GM03348 (cell line): ENCODE measurements around the gene DPF3.

ENCODE experiments used
- DNase-seq: peaks from one replicate; pipeline ENCODE4 v3.0.0; 2012; ENCODE audit warnings: low spot score

DPF3 gene

DNA sequence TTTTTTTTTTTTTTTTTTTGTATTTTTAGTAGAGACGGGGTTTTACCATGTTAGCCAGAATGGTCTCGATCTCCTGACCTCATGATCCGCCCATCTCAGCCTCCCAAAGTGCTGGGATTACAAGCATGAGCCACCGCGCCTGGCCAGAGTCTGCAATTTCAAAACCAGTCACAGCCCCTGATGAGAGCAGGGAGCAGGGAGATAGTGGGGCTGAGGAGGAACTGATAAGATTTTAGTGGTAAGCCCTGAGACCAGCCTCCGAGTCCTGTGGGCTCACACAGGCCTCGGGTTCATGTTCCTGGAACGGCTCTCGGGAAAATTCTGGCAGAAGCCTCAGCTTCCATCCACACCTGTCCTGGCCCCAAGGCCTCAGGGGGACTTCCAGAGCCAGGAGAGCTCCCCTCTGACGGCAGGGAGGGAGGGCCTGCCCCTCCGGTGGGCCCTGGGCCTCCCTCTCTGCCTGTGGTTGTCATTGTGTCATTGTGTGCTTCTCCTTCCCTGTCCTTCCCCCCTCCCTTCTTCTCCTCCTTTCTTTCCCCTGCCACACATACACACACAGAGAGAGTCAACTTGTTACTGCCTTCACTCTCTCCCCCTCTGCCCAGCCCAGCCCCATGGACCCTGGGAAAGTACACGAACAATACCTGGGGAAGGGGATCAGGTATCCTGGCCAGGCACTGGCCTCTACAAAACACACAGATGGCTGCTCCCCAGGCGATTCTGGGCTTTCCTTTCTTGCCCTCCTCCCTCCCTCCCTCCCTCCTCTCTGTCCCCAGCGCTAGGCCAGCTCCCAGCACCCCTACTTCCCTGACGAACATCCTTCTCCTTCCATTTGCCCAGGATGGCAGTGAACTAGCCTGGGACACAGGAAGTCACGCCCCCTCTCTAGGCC lies 294.1 kb downstream of the DPF3 start:
- no peak for DNase-seq

GRCh38 chr14:72598306-72598705 lies 295.6 kb downstream of the DPF3 start:
- DNase-seq = no peak

DNA sequence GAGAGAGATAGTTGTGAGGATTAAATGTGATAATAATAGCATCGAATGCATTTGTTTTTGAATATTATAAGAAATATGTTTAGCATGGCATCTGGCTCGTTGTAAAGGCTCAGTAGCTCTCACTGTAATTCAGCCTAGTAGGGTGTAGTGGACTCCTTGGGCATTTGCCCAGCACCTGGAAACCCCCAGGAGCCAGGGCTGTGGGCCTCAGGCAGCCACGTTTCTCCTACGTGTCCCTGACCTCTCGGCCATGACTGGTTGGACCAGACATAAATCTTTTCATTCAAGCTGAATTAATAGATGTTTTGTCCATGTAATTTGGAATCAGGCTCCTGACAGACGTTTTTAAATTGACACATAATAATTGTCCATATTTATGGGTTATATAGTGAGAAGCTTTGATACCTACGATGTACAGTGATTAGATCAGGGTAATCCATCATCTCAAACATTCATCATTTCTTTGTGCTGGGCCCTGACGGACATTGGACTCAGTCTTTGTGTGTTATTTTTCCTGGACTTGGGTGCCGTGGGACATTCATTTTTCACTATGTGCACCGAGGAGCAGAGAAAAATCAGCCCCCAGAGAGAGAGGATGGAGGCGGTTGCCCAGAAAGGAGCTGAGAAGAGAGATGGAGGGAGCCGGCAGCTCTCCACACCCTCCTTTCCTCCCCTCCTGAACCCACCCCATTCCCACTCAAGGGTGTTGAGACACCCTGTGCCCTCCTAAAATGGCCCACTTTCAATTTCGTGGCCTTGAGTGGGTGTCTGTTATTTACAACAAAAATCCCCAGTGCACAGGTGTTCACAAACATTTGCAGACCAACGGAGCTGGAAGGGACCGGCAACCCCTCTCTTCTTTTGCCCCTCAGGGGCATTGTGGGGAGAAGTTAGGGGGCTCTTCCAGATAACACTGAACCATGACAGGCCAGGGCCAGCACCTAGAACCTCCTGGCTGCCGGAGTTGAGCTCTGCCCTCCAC lies 296.4 kb downstream of the DPF3 start:
- DNase-seq = no peak

GRCh38 chr14:72595152-72595862 lies 298.6 kb downstream of the DPF3 start:
- DNase-seq = no peak

DNA sequence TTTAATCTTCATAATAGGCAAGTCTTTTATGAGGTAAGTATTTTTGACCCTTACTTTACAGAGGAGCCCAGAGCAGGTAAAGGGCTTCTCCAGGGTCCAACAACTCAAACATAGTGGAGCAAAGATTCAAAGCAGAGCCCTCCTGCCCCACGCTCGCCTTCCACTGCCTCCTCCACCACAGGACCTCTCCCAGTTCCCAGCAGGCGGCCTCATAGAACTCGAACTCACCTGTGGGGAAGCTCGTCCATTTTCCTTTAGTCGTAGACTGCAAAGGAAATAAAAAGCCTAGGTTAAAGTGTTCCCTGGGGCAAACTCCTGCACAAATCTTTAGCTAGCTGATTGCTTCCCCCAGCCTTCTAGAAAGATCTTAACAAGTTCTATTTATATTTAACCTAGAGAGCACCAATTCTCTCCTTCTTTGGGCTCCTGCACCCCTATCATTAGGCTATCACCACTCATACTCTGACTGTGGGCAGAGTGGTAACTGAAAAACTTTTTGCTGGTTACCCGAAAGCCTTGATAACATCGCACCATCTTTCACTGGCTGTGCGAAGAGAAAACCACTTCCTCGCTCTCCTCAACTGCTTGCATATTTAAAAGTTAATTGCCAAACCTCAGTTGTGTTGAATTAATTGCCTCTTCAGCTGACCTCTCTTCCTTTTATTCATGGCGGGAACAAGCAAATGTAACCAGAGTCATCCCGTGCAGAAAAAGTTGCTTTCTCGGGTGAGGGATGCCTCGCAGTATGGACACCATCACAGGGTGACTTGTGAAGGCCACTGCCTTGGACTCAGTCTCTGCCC lies 299.6 kb downstream of the DPF3 start:
- DNase-seq = no peak

- DNase-seq = no peak
Measured at GRCh38 chr14:72591391-72591790, 302.5 kb downstream of the DPF3 start.

- DNase-seq = no peak
Measured at GRCh38 chr14:72590577-72590976, 303.3 kb downstream of the DPF3 start.

DNA sequence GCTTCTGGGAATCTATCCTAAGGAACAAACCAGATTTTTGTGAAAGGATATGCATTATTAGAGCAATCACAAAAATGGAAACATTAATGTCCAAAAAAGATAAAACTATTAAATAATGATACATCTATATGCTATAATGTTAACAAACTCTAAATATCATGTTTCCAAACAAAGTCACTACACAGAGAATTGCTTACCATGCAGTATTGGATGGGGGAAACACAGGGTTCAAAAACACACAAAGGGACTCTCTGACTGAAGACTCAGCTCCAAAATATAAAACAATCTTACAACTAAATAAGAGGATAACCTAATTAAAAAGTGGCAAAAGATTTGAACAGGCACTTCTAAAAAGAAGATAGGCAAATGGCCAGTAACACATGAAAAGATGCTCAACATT lies 304.2 kb downstream of the DPF3 start:
- DNase-seq = no peak

- no peak for DNase-seq
Measured at GRCh38 chr14:72588521-72588920, 305.4 kb downstream of the DPF3 start.

GRCh38 chr14:72583316-72584272 lies 310.3 kb downstream of the DPF3 start:
- DNase-seq = no peak

- no peak for DNase-seq
Measured at GRCh38 chr14:72582582-72582981, 311.3 kb downstream of the DPF3 start.

GRCh38 chr14:72578514-72578913 lies 315.4 kb downstream of the DPF3 start:
- no peak for DNase-seq

DNA sequence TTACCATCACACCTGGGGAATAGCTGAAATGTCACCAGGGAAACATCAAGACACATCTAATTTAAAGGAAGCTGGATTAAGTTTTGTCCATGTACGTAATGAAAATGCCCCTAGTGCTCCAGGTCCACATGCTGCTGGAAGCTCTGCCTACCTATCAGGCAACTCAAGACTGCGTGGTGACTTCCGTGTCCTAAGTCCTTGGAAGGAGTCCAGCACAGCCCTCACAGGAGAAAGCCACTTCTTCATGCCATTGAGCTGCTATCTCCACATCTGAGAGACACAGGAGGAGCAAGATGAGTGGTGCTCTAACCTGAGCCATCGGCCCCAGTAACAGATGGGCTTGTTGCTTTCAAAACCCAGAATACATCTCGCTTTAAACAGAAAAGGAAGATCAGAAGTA lies 316.4 kb downstream of the DPF3 start:
- no peak for DNase-seq

GRCh38 chr14:72576258-72576657 lies 317.6 kb downstream of the DPF3 start:
- DNase-seq = no peak

GRCh38 chr14:72574715-72575114 lies 319.2 kb downstream of the DPF3 start:
- DNase-seq = no peak

DNA sequence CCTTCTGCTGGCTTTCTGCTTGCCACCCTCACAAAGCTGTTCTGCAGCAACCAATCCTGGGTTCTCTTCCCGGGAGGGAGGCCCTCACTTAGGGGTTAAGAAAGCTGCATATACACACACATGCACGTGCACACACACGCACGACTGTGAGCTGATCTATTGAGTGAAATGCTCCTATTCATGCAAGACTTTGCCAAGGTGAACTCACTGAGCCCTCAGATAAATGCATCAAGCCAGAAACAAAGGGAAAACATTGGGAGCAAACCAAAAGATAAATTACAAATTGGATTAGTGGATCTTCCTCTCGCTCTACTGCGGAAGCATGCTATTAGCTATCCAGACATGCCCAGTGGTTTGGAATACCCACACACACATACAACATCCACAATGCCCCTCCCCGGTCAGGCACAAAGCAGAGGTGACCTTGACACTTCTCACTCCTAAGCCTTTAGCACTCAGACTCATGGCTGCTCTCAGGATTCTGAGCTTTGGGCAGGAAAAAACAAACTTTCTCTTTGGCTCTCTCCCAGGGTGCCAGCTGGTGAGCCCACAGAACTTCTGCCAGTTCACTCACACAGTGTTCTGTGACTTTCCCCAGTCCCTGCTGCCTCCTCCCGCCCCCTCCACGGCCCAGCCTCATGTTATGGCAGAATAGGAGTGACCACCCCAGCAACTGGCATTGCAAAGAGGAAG lies 320.0 kb downstream of the DPF3 start:
- no peak for DNase-seq
